ELR (cell line): ENCODE measurements around the gene MAPK7.
"Not testable (repeated sequence)": the region's sequence is repeated elsewhere in the genome, so short reads cannot be mapped to it uniquely, and the experiment has no call there.

Experiments
- DNase-seq: peaks from one replicate; pipeline ENCODE4 v3.0.0-alpha.2; 2015; ENCODE audit warnings: low read depth

Gene MAPK7

GRCh38 chr17:19343256-19343630 is 35.1 kb upstream of the MAPK7 start:
- no peak for DNase-seq

GRCh38 chr17:19343671-19344151 is 34.6 kb upstream of the MAPK7 start:
- no peak for DNase-seq

DNA sequence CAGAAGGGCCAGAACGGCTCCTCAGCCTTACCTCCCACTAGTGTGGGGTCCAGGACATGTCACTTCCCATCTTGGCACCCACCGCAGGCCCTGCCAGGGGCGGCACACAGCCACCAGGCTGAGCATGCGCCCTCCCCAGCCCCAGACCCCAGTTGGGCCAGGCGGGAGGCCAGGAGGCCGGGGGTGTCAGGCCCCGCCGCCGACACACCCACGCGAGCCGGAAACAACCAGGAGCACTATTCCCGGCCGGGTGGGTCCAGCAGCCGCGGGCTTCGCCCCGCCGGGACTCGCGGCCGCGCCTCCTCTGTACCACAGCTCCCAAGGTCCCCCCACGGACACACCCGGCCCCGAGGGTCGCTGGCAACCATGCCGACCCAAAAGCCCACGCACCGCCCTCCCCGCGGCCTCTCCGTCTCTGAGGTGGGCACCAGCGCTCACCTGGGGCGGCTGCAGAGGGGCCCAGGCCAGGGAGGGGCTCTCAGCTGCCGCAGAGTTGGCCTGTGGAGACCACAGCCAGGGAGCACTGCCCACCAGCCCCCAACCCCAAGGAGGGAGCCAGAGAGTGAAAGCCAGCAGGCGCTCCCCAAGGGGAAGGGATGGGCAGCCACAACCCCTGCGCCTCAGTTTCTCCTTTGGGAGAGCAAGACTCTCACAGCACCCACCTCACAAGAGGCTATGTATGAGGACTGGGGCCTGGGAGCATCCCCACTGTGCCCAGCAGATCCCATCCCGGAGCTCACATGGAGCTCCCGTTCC is 33.8 kb upstream of the MAPK7 start:
- DNase-seq = no peak

- no peak for DNase-seq
These were observed 33.2 kb upstream of the MAPK7 start for GRCh38 chr17:19345067-19345460.

DNA sequence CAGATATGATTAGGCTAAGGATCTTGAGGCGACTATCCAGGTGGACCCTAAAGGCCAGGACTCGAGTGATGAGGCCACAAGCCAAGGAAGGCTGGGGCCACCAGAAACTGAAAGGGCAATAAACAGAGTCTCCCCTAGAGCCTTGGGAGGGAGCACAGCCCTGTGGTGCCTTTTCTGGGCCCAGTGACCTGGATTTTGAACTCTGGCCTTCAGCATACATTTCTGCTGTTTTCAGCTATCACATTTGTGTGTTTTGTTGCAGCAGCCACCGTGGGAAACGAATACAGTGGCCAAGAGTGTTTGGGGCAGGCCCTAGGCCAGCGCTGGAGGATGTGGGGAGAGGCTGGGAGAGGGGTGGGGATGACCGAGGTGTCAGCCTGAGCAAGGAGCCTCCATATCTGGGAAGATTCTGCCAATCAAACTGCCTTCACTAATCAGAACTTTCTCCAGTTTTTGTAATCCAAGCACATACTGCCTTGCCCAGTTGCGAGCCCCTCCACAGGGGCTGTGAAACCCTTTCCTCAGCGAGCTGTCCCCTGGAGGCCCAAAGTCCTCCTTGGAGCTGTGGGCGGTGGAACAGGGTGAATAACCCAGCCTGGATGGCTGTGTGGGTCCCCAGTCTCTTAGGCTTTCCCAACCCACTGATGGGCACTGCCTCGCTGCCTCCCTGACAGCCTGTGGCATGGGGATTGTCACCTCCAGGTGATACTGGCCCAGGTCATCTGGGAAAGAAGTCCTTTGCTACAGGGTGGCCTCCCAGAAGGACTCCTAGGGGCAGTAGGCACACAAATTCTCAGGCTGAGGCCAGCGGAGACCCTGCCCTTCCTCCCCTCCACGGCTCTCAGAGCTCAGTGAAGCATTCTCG is 32.6 kb upstream of the MAPK7 start:
- no peak for DNase-seq

DNA sequence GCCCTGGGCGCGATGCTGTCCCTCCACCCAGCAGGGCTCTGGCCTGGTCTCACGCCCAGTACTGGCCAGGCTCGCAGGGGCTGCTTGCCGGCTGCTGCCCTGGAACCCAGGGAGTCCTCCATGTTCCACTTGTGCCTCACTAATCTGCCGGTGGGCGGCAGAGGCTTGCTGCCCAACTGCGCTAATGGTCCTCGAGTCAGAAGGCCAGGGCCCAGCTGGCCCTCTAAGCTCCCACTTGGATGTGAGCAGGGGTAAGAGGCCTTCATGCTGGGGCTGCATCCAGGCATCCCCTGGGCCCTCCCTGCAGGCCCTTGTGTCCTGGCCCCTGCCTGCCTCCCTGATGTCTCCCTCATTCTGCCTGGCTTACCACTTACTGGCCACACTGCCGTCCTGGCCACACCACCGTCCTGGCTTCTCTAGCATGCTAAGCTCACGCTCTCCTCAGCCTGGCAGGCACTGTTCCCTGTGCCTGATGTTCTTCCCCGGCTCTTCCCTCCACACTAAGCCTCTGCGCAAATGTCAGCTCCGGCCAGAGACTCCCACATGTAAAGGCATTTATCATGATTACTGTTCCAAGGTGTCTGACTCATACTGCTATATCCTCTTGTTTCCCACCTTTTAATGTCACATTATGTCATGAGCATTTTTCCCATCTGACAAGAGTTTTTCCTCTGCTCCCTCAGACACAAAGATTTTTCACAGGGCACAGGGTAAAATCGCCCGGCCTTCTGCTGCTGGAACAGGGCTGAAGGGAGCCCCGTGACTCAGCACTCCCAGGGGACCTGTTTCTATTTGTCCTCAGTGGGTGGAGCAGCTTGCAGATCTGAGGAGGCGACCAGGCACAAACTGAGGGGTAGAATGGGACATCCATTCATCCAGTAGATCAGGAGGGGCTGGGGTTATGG is 31.7 kb upstream of the MAPK7 start:
- DNase-seq = peak; percentile 74

DNA sequence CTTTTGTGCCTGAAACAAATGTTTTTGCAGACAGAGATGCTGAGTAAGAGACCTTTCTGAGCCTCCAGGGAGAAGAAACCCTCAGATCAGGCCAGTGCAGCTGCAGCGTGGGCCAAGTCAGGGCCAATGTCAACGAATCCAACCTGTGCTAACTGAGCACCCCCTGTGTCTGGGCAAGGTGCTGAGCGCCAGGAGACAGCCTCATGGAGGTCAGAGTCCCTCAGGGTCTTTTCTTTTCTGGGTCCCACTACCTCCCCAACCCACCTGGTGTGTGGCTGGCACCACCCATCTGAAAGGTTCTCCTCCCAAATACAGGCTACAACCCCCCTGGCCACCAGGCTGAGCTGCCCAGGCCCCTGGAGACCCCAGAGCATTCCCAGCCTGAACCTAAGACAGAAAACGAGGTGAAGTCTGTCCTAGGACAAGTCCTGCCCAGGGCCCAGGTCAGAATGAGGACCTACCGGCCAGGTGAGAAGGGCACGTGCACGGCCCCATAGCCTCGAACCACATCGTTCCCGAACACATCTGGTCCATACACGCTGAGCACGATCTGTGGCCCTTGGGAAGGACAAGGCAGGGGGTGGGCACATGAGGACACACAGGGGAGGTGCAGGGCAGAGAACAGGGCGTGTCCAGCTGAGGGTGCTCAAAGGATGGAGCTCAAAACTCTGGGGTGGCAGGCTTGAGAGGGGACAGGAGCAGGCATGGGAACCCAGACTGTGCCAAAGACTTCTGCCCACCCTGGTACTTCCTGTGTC is 30.8 kb upstream of the MAPK7 start:
- no peak for DNase-seq

- no peak for DNase-seq
These were observed 30.1 kb upstream of the MAPK7 start for GRCh38 chr17:19348081-19348650.

DNA sequence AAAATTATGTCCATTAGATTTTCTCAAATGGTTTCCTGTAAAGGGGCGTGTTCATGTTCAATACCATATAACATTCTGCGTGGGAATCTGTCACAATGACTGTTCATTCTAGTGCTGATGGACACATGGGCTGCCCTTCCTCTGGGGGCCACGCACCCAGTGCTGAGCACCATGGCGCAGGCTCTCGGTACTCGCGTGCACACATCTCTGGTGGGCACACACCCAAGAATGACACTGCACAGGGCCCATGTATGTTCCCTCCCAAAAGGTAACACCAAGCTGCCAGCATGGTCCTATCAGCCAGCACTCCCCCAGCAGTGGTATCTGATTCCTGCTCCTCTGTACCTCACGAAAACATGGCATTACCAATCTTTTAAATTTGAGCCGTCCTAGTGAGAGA is 29.5 kb upstream of the MAPK7 start:
- DNase-seq = no peak

- DNase-seq = not testable (repeated sequence)
These were observed 24.9 kb upstream of the MAPK7 start for GRCh38 chr17:19353401-19353800.

DNA sequence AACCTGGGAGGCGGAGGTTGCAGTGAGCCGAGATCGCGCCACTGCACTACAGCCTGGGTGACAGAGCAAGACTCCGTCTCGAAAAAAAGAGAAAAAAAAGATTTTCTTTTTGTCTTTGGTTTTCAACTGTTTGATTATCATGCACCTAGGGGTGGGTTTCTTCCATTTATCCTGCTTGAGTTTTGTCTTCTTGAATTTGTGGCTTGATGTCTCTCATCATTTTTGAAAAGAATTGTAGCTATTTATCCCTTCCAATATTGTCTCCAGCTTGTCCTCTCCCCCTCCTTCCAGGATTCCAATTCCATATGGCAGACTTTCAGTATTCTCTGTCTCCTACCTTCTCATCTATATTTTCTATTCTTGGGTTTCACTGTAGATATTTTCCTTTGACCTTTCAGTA is 23.6 kb upstream of the MAPK7 start:
- DNase-seq = no peak

GRCh38 chr17:19357351-19357750 is 20.9 kb upstream of the MAPK7 start:
- no peak for DNase-seq

DNA sequence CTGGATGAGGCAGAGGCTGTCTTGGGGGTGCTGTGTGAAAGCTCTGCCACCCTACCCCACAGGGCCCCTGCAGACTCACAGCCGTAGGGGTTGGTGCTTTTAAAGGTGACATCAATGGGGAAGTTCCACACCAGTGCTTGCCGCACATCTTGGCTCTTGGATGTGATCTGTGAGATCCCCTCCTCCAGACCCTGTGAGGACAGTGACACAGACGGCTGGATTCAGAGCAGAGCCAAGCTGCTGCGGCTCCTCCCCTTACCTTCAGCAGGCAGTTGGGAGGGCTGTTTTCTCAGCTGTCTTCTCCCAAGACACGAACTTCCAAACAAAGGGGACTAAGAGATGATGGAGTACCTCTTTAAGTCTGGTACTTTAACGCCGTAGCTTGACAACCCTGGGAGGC is 20.5 kb upstream of the MAPK7 start:
- DNase-seq = no peak

DNA sequence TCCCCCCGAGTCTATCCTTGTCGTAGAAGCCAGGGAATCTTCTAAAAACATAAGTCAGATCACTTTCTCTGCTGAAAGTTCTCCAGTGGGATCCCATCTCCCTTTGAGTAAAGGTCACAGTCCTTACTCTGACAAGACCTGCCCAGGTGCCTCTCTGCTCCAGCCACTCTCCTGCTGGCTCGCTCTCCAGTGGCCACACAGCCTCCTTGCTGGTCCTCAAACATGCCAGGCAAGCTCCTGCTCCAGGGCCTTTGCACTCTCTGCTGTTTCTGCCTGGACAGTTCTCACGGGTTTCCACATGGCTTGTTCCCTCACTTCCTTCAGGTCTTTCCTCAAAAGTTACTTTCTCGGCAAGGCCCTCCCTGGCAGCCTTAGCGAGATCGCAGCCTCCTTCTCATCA is 19.1 kb upstream of the MAPK7 start:
- no peak for DNase-seq

GRCh38 chr17:19359856-19360255 is 18.4 kb upstream of the MAPK7 start:
- no peak for DNase-seq

- no peak for DNase-seq
These were observed 17.5 kb upstream of the MAPK7 start for GRCh38 chr17:19360772-19361171.

GRCh38 chr17:19361326-19361725 is 17.0 kb upstream of the MAPK7 start:
- DNase-seq = peak; percentile 37

DNA sequence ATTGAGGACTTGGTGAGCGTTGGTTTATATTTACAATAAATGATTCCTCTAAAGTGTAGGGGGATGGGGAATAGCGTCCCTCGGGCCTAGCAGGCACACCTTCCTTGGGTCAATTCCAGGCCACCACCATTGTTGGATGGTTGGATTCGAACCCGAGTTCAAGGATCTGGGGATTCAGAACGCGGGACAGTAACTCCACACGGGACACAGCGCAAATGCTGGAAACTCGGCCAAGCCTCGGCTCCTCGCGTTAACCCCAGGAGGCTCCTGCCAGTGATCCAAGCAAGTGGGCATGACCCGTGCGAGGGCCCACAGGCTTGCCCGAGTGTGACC is 16.4 kb upstream of the MAPK7 start:
- no peak for DNase-seq

- DNase-seq = peak; percentile 95
These were observed 15.8 kb upstream of the MAPK7 start, which contains the start of gene B9D1 for GRCh38 chr17:19362277-19363113. TSS of gene B9D1 (minus strand) at chr17:19362723. CDS start at chr17:19362569, 154 bp downstream.

DNA sequence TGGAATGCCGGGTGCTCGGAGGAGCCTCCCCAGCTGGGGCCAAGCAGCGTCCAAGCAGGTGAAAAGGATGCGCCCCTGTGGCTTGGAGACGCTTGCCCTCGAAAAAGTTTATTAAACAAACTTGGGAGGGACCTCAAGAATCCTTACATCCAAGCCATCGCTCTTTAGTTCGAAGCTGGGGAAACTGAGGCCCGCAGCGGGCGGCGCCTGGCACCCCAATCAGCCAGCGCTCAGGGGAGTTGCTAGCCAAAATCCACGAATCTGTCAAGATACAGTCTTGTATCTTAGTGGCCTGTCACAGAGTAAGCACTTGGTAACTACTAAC is 15.2 kb upstream of the MAPK7 start:
- no peak for DNase-seq
